H1 (cell line): ENCODE measurements around the gene RBM4. TPM values are rescaled to one million over a fixed set of nuclear protein-coding genes. Genes with fewer than 3 reads are reported as not detected.

Experiments used
- KDM1A ChIP-seq: fragments of 200-600, 300-600 bp; sonication (generic); IDR thresholded peaks from 2 replicates; pipeline ENCODE4 v1.7.1; 2016; ENCODE audit warnings: mild to moderate bottlenecking, low read length, borderline replicate concordance
- MAFK ChIP-seq: IDR thresholded peaks from 2 replicates; pipeline ENCODE4 v1.6.1; 2012; ENCODE audit warnings: low read depth, mild to moderate bottlenecking, improper control_type of control experiment, low read length
- SAP30 ChIP-seq: fragments of 300-600 bp; sonication (generic); IDR thresholded peaks from 2 replicates; pipeline ENCODE4 v1.7.1; 2012; ENCODE audit warnings: low read length, moderate library complexity, mild to moderate bottlenecking, inconsistent platforms; ENCODE audit not compliant: insufficient read depth, insufficient replicate concordance
- SIRT6 ChIP-seq: IDR thresholded peaks from one replicate; pipeline ENCODE4 v1.7.1; 2012; ENCODE audit warnings: low read length, inconsistent platforms
- polyA plus RNA-seq, 7 experiments: library from polyadenylated mRNA; depleted of rRNA in 3 of 7; stranded (reverse) in 5 of 7; unstranded in 2 of 7; fragments of >200 nt in 5 of 7; fragments of 200-250 nt in 2 of 7; gene quantifications; 1 replicate in 5 of 7; 2 replicates in 1 of 7; 4 replicates in 1 of 7; pipeline versions ENCODE4 v1.2.1 to v1.2.3, GENCODE V29; 2011 to 2013; ENCODE audit warnings: missing spikeins in 2 of 7, mixed read lengths in 2 of 7
- total RNA-seq: library from RNA; stranded (reverse); fragmentation: NEBNext Ultra II Directional; extraction: Animal tissue kit (Norgen Biotek cat#: 25700); gene quantifications from 2 replicates; pipeline ENCODE4 v1.2.1, GENCODE V29; 2021

RBM4 gene
- total and polyA plus RNA-seq, 2 of the 8 experiments (the other 6 are each of a cell fraction or from before 2014, with no cell fraction given): 192 to 330 TPM

- TF ChIP-seq KDM1A (no peak), SAP30 (no peak), SIRT6 (no peak), MAFK (no peak)
Measured at GRCh38 chr11:66683877-66684276, 45.4 kb downstream of the RBM4 start (continued).
